Measurements from ENCODE around the gene SYS1. TPM values are rescaled to one million over a fixed set of nuclear protein-coding genes. Genes with fewer than 3 reads are reported as not detected.

The SYS1 gene
- total RNA-seq, 2 experiments from 2014 or later: 23.9 to 25.6 TPM

DNA sequence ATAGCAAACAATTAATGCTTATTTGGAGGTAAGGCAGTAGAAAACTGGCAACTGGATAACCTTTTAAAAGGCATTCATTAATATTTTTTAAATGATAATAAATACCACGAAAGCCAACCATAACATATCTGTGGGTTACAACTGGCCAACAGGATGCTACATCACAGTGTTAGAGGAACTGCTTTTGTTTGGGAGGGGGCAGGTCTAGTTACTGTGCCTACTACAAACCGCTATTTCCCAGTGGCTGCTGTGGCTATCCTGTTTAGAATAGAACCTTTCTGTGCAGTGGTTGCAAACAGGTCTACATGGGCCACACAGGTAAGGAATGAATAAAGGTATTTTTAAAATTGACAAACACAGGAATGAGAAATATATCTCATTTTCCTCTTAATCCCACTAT, 54.0 kb downstream of the SYS1 start:
- H3K27ac Mint-ChIP-seq: peak overlapping the region; percentile 94
- CTCF ChIA-PET: interaction anchor here (1.7 kb wide), 1 partner anchor 20 kb away, joined by 8 read pairs; no protein-coding TSS in a partner anchor
- POLR2A ChIA-PET: no interaction called here
- peak overlapping the region; percentile 93 for H3K4me3 Mint-ChIP-seq
- no peaks in the 10 kb centered on the region for H3K27me3 Mint-ChIP-seq
- no peaks in the 10 kb centered on the region for H3K9me3 Mint-ChIP-seq
- H3K4me1 Mint-ChIP-seq: peaks cover 36% of the 10 kb centered on the region
- H3K36me3 Mint-ChIP-seq (ENCODE audit: low read depth): peaks cover 26% of the 10 kb centered on the region
- peak; percentile 26 for DNase-seq

Other genes with a start within 250 kb of the SYS1 start
- gene WFDC5, start 248.0 kb upstream of the SYS1 start, total RNA-seq: not detected
- gene WFDC12, start 238.7 kb upstream of the SYS1 start, total RNA-seq: not detected
- not detected for gene PI3, start 188.3 kb upstream of the SYS1 start, total RNA-seq
- gene SEMG1, start 156.1 kb upstream of the SYS1 start, total RNA-seq: not detected
- not detected for gene SEMG2, start 141.8 kb upstream of the SYS1 start, total RNA-seq
- under 1 TPM in 1 of 2 experiments, not detected in 1; 0.37 TPM for gene SLPI, start 108.6 kb upstream of the SYS1 start, total RNA-seq
- not detected for gene RBPJL, start 56.3 kb upstream of the SYS1 start, total RNA-seq
- gene MATN4, start 54.9 kb upstream of the SYS1 start, total RNA-seq: under 1 TPM; 0.17 to 0.25 TPM
- 1 to 10 TPM; 7.5 to 8.1 TPM for gene SDC4, start 14.7 kb upstream of the SYS1 start, total RNA-seq
- not detected for gene TP53TG5, start 15.2 kb downstream of the SYS1 start, total RNA-seq
- gene DBNDD2, start 45.1 kb downstream of the SYS1 start, total RNA-seq: 10 to 100 TPM in 1 of 2 experiments, 1 to 10 TPM in 1; 9.0 to 10.5 TPM
- gene PIGT, start 53.0 kb downstream of the SYS1 start, total RNA-seq: 10 to 100 TPM; 66.3 to 77.9 TPM
- gene WFDC2, start 106.6 kb downstream of the SYS1 start, total RNA-seq: not detected
- gene SPINT3, start 152.5 kb downstream of the SYS1 start, total RNA-seq: not detected
- gene WFDC6, start 176.3 kb downstream of the SYS1 start, total RNA-seq: not detected
- not detected for gene EPPIN, start 184.2 kb downstream of the SYS1 start, total RNA-seq
- gene WFDC8, start 216.1 kb downstream of the SYS1 start, total RNA-seq: not detected